Measurements from ENCODE around the gene ANKRD11.
A peak's percentile ranks its signal among the peaks of the same experiment; 100 is the strongest.
"Not testable (repeated sequence)": the region's sequence is repeated elsewhere in the genome, so short reads cannot be mapped to it uniquely, and the experiment has no call there.

Gene ANKRD11

GRCh38 chr16:89277049-89277448, 213.3 kb downstream of the ANKRD11 start:
- no peak for DNase-seq

GRCh38 chr16:89275837-89276720, 214.3 kb downstream of the ANKRD11 start:
- DNase-seq = no peak

DNA sequence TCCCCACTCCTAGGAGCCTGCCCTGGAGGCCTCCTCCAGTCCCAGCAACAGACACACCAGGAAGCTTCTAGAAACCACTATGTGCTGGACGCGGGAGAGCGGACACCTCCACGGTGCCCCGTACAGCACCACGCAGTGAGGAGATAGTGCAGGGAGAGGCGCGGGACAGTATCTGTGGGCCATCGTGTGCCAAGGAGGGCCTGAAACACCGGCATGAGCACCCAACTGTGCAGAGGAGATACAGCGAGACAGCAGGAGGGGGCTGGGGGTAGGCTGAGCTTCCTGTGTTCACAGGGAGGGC, 215.1 kb downstream of the ANKRD11 start:
- no peak for DNase-seq

DNA sequence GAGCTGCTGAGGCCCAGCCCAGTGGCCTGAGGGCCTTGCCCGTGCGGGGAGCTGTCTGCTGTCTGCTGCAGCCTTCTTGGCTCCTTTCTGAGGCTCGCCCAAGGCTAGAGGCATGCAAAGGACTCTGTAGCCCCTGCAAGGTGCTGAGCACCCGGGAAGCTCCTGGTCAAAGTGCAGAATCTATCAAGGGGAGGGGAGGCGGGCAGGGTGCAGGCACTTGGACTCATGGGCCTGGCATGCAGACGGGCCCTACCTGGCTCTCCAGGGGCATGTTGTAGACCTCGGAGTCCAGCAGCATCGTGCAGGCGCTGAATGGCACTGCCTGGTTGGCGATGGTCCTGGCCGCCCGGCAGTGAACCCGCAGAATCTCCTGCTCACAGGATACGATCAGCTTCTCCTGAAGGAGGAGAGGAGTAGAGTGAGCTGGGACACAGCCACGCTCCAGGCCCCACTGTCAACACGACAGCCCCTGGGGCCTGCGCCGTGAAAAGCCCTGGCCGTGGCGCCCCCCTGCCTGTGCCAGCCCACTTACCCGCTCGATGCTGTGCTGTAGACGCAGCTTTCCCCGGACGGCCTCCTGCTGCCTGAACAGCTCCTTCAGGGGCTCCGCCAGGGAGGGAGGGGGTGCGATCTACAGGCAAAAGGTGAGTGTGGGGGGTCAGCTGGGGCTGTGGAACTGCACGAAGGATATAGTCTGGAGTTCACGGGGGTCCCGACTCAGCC, 215.6 kb downstream of the ANKRD11 start:
- DNase-seq = no peak

- no peak for DNase-seq
These were observed 216.5 kb downstream of the ANKRD11 start for GRCh38 chr16:89273741-89274472.

GRCh38 chr16:89272631-89273030, 217.7 kb downstream of the ANKRD11 start:
- DNase-seq = no peak

- DNase-seq = no peak
These were observed 219.6 kb downstream of the ANKRD11 start for GRCh38 chr16:89270666-89271345.

- DNase-seq = no peak
These were observed 220.3 kb downstream of the ANKRD11 start for GRCh38 chr16:89269805-89270665.

GRCh38 chr16:89268987-89269735, 221.2 kb downstream of the ANKRD11 start:
- no peak for DNase-seq

DNA sequence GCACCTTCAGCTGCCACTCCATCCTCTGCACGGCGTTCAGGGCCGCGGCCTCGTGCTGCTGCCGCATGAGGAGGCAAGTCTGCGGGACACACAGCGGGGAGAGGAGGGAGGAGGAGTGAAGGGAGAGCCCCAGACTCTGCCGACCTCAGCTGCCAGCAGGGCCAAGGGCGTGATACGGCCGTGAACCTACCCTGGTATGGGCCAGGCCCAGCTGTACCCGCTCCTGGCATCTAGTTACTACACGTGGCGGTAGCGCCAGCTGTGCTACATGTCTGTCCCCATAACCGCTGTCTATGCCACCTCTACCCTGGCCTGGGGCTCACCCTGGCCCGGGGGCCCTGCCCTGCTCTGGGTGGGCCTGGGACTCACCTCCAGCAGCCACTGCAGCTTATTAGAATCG, 221.8 kb downstream of the ANKRD11 start:
- DNase-seq = no peak

- not testable (repeated sequence) for DNase-seq
These were observed 222.6 kb downstream of the ANKRD11 start for GRCh38 chr16:89267746-89268145.

GRCh38 chr16:89266521-89267134, 223.7 kb downstream of the ANKRD11 start:
- no peak for DNase-seq

GRCh38 chr16:89265647-89266046, 224.7 kb downstream of the ANKRD11 start:
- DNase-seq = no peak

- DNase-seq = no peak
These were observed 225.4 kb downstream of the ANKRD11 start for GRCh38 chr16:89264800-89265550.

DNA sequence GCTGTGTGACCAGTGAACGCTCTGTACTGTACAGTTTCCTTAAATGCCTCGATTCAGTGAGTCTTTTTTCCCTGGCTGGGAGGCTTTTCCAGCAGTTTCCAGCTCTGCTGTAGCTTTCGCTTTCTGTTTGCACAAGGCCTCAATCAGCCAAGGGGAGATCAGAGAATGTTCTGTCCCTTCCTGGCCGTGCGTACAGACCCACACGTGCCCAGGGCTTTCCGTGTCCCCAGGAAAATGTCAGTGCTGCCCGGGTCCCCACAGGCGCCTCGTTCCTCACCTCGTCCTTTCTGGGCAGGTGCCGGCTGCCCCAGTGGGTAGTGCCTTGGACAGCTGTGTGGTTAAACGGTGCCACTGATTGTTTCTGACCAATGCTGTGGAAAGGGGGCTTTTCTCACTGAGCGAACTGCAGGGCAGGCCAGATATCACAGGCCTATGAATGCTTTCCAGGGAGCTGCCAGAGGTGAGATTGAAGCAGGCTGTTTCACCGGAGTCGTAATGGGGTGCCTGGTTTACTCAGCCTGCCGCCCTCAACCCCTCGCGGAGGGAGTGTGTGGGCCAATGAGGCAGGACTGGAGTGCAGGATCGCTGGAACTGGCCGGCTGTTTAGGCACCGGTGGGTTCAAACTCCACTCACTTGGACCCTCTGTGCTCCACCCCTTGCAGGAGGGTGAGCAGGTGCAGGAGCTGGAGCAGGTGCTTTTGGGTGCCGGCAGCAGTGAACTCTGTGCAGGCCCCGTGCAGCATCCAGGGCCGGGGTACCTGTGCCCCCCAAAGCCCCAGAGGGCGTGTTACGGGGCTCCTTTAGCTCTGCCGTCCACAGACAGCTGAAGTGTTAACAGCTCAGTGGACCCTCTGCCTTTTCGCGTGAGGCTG, 228.4 kb downstream of the ANKRD11 start:
- DNase-seq = no peak

DNA sequence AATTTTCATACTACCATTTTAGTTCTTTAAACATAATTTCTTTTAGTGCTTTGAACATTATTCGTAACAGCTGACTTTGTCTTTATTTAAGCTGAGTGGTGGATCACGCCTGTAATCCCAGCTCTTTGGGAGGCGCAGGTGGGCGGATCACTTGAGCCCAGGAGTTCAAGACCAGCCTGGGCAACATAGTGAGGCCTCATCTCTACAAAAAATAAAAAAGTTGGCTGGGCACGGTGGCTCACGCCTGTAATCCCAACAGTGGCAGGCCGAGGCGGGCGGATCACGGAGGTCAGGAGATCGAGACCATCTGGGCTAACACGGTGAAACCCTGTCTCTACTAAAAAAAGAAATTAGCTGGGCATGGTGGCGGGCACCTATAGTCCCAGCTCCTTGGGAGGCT, 230.5 kb downstream of the ANKRD11 start:
- DNase-seq = not testable (repeated sequence)

DNA sequence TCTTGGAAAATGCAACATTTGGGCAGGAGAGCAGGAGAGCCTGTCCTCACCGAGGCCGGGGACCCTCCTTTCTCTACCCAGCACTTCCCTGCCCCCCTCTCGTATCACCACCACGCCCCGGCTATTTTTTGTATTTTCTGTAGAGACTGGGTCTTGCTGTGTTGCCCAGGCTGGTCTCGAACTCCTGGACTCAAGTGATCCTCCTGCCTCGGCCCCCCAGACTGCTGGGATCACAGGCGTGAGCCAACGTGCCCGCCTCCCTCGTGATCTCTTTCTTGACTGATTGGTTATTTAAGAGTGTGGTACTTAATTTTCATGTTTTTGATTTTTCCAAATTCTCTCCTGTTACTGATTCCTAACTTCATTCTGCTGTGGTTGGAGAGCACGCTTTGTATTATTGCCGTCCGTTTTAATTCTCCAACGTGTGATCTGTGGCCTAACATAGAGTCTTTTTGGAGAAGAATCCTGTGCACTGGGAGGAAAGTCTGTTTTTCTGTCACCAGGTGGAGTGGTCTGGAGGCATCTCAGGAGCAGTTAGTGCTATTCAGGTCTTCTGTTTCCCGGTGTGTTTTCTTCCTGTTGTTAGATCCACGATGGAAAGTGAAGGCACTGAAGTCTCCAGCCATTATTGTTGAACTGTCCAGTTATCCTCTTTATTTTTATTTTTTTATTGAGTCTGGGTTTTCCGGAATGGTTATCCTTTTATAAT, 232.4 kb downstream of the ANKRD11 start:
- no peak for DNase-seq

GRCh38 chr16:89257281-89257731, 233.1 kb downstream of the ANKRD11 start:
- peak in 1 of 2 experiments; percentile 30 for DNase-seq

All from activated CD4-positive, alpha-beta T cell treated with anti-CD3 and anti-CD28 coated beads, Interleukin-2, amount 50 U/mL, for 48 hours (primary cell).